ENCODE data around the gene AFTPH. TPM values are rescaled to one million over a fixed set of nuclear protein-coding genes. Genes with fewer than 3 reads are reported as not detected.

The AFTPH gene
- total RNA-seq, 1 experiment from 2014 or later = 40.5 TPM

DNA sequence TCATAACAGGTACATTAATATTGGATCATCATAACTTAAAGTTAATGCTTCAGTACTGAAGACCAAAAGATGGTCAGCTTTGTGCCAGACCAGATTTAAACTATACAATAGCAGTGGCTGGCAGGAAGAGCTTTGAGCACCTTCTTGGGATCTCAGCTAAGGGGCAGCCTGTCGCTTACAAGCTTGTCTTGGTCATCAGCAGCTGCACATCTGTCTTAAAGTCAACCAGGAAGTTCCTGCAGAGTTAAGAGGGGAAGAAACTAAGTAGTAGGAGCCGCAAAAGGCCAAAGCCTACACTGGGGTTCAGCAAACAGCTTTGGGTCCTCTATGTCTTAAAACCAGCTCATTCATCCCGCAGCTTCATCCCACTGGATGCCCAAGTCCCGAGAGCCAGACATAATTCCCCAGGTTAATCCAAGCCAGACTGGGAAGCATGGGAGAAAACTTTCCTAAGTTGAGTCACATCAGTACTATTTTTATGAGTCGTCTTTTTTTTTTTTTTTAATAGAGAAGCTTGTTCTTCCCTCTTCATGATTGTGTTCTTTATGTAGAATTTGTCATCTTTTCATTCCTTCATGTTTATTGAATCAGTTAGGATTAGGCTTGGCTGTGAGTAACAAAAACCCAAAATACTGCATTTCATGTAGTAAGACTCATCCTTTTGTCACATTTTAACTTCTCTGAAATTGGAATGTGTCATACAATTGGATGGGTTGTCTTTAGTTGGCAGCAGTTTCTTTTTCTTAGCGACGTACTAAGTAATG, 70.3 kb downstream of the AFTPH start:
- ChIA-PET CTCF (interaction anchor here (0.6 kb wide), 1 partner anchor 256 kb away, joined by 5 read pairs; no protein-coding TSS in a partner anchor), POLR2A (ENCODE audit: unreplicated experiment) (interaction anchor here (0.5 to 0.6 kb wide), 3 partner anchors 71 to 746 kb away, joined by 3 to 12 read pairs (median 5); no protein-coding TSS in a partner anchor)
- DNase-seq = peak in 1 of 2 experiments; percentile 54

DNA sequence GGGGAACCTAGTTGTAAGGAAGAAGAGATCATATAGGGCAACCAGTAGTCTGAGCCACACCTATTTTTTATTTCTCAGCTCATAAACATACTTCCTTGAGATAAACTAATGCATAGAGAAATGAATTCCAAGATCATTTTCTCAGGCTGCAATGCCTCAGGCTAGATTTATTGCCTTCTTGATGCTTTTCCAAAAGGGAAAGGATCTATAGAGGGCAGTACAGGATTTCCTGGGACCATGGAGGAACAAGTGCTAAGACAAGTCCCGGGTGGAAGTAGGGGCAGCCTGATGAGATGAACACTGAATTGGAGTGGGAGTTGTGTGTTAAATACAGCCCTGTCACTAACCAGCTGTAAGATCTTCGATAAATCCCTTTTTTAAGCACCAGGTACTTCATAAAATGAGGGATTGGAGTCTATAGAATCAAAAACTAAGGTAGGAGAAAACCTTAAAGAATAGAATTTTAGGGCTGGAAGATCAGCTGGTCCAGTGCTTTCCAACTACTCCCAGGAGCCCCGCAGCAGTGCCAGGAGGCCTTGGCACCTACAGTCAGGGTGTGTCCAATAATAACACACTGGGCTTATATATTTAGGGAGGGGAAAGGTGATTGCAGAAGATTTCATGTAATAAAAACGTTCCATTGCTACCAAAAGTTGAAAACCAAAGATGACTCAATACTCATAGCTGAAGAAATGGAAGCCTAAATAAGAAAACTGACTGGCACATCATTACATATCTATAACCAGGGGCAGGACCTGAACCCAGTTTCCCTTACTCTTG, 71.5 kb downstream of the AFTPH start:
- Histone ChIP-seq H3F3A (ENCODE audit: insufficient read depth, low read depth) (peaks cover 16% of the 10 kb centered on the region; the same call in 1 of the 2 replicates), H2AFZ (no peak overlapping the region), H4K20me1 (ENCODE audit: insufficient read depth) (no peaks in the 10 kb centered on the region), H3K36me3 (ENCODE audit: low read depth) (0 out of 2 replicates have a peak, but pooled peaks cover 4% of the 10 kb centered on the region), H3K4me2 (no peak overlapping the region), H3K79me2 (ENCODE audit: low read depth) (no peaks in the 10 kb centered on the region), H3K27me3 (ENCODE audit: insufficient read depth, low read depth) (no peaks in the 10 kb centered on the region), H3K4me3 (no peak overlapping the region), H3K4me1 (replicated peaks; ENCODE audit: insufficient read depth) (peaks cover 32% of the 10 kb centered on the region), H3K9me2 (ENCODE audit: insufficient read depth) (no peaks in the 10 kb centered on the region), H3K27ac (0 out of 2 replicates have a peak overlapping the region, but pooled peaks have one; percentile 44), H3K9me3 (ENCODE audit: insufficient read depth, low read depth) (no peaks in the 10 kb centered on the region)
- no peak for TF ChIP-seq EZH2 (IDR thresholded peaks at IDR 0.05; ENCODE audit: low read depth)
- TF ChIP-seq, protein P1, sequence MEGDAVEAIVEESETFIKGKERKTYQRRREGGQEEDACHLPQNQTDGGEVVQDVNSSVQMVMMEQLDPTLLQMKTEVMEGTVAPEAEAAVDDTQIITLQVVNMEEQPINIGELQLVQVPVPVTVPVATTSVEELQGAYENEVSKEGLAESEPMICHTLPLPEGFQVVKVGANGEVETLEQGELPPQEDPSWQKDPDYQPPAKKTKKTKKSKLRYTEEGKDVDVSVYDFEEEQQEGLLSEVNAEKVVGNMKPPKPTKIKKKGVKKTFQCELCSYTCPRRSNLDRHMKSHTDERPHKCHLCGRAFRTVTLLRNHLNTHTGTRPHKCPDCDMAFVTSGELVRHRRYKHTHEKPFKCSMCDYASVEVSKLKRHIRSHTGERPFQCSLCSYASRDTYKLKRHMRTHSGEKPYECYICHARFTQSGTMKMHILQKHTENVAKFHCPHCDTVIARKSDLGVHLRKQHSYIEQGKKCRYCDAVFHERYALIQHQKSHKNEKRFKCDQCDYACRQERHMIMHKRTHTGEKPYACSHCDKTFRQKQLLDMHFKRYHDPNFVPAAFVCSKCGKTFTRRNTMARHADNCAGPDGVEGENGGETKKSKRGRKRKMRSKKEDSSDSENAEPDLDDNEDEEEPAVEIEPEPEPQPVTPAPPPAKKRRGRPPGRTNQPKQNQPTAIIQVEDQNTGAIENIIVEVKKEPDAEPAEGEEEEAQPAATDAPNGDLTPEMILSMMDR (conservative IDR thresholded peaks at IDR 0.05) = no peak; the same call in 1 of the 2 replicates
- ChIA-PET POLR2A (ENCODE audit: unreplicated experiment) (interaction anchor here (0.5 kb wide), 1 partner anchor 243 kb away, joined by 5 read pairs; no protein-coding TSS in a partner anchor), CTCF (interaction anchor here (0.7 to 1.0 kb wide), 2 partner anchors 13 to 217 kb away, joined by 4 to 17 read pairs; no protein-coding TSS in a partner anchor)
- peak in 1 of 2 experiments; percentile 55 for DNase-seq
- intact Hi-C loops (cut with micrococcal nuclease; ENCODE audit: unreplicated experiment) = no loop called here
- BruUV-seq (replicated peaks) = no TSS peak

More for the DNA sequence above, 70.3 kb downstream of the AFTPH start:
- no TSS peak for BruUV-seq (replicated peaks)
- Histone ChIP-seq H3K27ac (peak overlapping the region; percentile 17; the same call in 1 of the 2 replicates), H3K4me2 (no peak overlapping the region), H4K20me1 (ENCODE audit: insufficient read depth) (no peaks in the 10 kb centered on the region), H3K27me3 (ENCODE audit: insufficient read depth, low read depth) (no peaks in the 10 kb centered on the region), H3K4me1 (replicated peaks; ENCODE audit: insufficient read depth) (peaks cover 22% of the 10 kb centered on the region), H3F3A (ENCODE audit: insufficient read depth, low read depth) (peaks cover 16% of the 10 kb centered on the region; the same call in 1 of the 2 replicates), H3K9me2 (ENCODE audit: insufficient read depth) (no peaks in the 10 kb centered on the region), H2AFZ (no peak overlapping the region), H3K9me3 (ENCODE audit: insufficient read depth, low read depth) (no peaks in the 10 kb centered on the region), H3K36me3 (ENCODE audit: low read depth) (0 out of 2 replicates have a peak, but pooled peaks cover 4% of the 10 kb centered on the region), H3K4me3 (no peak overlapping the region), H3K79me2 (ENCODE audit: low read depth) (no peaks in the 10 kb centered on the region)
- TF ChIP-seq, protein P1 (conservative IDR thresholded peaks at IDR 0.05) = no peak
- no peak for TF ChIP-seq EZH2 (IDR thresholded peaks at IDR 0.05; ENCODE audit: low read depth)
- intact Hi-C loops (cut with micrococcal nuclease; ENCODE audit: unreplicated experiment) = no loop called here

DNA sequence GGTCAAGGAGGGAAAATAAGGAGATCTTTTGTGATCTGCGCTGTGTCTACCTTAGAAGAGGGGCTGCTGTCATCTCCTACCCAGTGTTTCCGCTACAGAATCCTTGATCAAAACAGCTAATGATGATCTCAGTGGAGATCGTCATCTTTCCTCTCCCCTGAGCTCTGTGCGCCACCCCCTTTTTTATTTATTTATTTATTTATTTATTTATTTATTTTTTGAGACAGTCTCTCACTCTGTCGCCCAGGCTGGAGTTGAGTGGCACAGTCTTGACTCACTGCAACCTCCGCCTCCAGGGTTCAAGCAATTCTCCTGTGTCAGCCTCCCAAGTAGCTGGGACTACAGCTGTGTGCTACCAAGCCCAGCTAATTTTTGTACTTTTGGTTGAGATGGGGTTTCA, 74.1 kb downstream of the AFTPH start:
- H3K36me3 ChIP-seq (ENCODE audit: low read depth) = no peaks in the 10 kb centered on the region
- ChIA-PET POLR2A (ENCODE audit: unreplicated experiment) (no interaction called here), CTCF (interaction anchor here (0.6 kb wide), 1 partner anchor 266 kb away, joined by 3 read pairs; no protein-coding TSS in a partner anchor)
- no peak for TF ChIP-seq EZH2 (IDR thresholded peaks at IDR 0.05; ENCODE audit: low read depth)
- TF ChIP-seq, protein P1 (conservative IDR thresholded peaks at IDR 0.05) = no peak
- peaks cover 32% of the 10 kb centered on the region for H3K4me1 ChIP-seq (replicated peaks; ENCODE audit: insufficient read depth)
- no peaks in the 10 kb centered on the region for H3K79me2 ChIP-seq (ENCODE audit: low read depth)
- no peaks in the 10 kb centered on the region for H3K27me3 ChIP-seq (ENCODE audit: insufficient read depth, low read depth)
- no peak overlapping the region for H2AFZ ChIP-seq
- H3K9me3 ChIP-seq (ENCODE audit: insufficient read depth, low read depth) = no peaks in the 10 kb centered on the region
- no peak for DNase-seq
- intact Hi-C loops (cut with micrococcal nuclease; ENCODE audit: unreplicated experiment) = no loop called here
- no peak overlapping the region for H3K4me3 ChIP-seq
- H3K4me2 ChIP-seq = no peak overlapping the region
- peaks cover 16% of the 10 kb centered on the region; the same call in 1 of the 2 replicates for H3F3A ChIP-seq (ENCODE audit: insufficient read depth, low read depth)
- no peaks in the 10 kb centered on the region for H4K20me1 ChIP-seq (ENCODE audit: insufficient read depth)
- BruUV-seq (replicated peaks) = no TSS peak
- no peak overlapping the region for H3K27ac ChIP-seq
- H3K9me2 ChIP-seq (ENCODE audit: insufficient read depth) = no peaks in the 10 kb centered on the region
